Keratinocyte (primary cell): Measurements from ENCODE around the gene TBC1D5.

Experiments used
- CTCF ChIP-seq, 3 experiments: IDR thresholded peaks in 1 of 3; conservative IDR thresholded peaks in 1 of 3; optimal IDR thresholded peaks in 1 of 3; 2 replicates in 2 of 3; 3 replicates in 1 of 3; pipeline versions ENCODE3 to v1.5.1; 2011; ENCODE audit warnings: low read length in 3 of 3, mild to moderate bottlenecking in 3 of 3, moderate library complexity in 2 of 3, control low read depth in 1 of 3, inconsistent platforms in 1 of 3; ENCODE audit not compliant: insufficient read depth in 2 of 3; ENCODE audit errors: extremely low read depth in 1 of 3
- EZH2 ChIP-seq: IDR thresholded peaks from one replicate; pipeline ENCODE4 v1.6.1; 2012; ENCODE audit warnings: inconsistent platforms, mild to moderate bottlenecking, low read length, moderate library complexity

GRCh38 chr3:17207019-17207418 is 535.4 kb downstream of the TBC1D5 start:
- TF ChIP-seq CTCF (optimal IDR thresholded peaks at IDR 0.05 in 1 of 3, IDR thresholded peaks at IDR 0.05 in 1 of 3, conservative IDR thresholded peaks at IDR 0.05 in 1 of 3; ENCODE audit: extremely low read depth in 1 of 3, insufficient read depth in 2 of 3, low read length in 3 of 3), result no peak
- no peak for TF ChIP-seq EZH2
